ENCODE data around the gene CD28. TPM values are rescaled to one million over a fixed set of nuclear protein-coding genes. Genes with fewer than 3 reads are reported as not detected.
A peak's percentile ranks its signal among the peaks of the same experiment; 100 is the strongest.

Gene CD28
- total RNA-seq, 1 experiment from 2014 or later: not detected

DNA sequence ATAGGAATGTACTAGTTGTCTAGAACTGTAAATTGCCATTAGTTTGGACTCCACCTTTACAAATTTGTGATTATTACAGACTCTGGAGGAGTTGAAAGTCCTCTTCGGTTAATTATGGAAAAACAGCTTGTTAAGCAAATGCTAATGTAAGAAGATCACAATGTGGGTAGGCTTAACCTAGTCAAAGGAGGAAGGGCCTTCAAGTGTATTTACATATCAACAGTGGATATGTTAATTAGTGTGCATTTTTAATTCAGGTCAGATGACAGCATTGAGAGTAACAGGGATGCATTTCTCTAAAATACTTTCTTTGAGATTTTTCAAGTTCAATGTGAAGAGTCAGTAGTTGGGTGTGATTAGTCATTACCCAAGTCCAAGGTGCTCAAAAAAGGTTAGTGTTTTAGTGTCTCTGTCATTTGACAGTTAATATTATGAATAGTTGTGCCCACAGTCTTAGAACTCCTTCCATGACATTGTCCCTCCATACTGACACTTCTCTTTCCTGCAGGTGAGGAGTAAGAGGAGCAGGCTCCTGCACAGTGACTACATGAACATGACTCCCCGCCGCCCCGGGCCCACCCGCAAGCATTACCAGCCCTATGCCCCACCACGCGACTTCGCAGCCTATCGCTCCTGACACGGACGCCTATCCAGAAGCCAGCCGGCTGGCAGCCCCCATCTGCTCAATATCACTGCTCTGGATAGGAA, 28.0 kb downstream of the CD28 start:
- ChIA-PET CTCF (interaction anchor here (0.5 kb wide), 1 partner anchor 13 kb away, joined by 4 read pairs; no protein-coding TSS in a partner anchor), POLR2A (interaction anchor here (0.7 to 1.3 kb wide), 2 partner anchors 49 to 112 kb away, joined by 3 to 6 read pairs; no protein-coding TSS in a partner anchor)
- H3K4me3 Mint-ChIP-seq (ENCODE audit: unreplicated experiment): no peak overlapping the region
- no peak for DNase-seq (ENCODE audit: unreplicated experiment)
- BruUV-seq (replicated peaks): no TSS peak
- H3K4me1 Mint-ChIP-seq (ENCODE audit: insufficient read depth, unreplicated experiment): peaks cover 29% of the 10 kb centered on the region
- H3K27me3 Mint-ChIP-seq (ENCODE audit: insufficient read depth, unreplicated experiment): no peaks in the 10 kb centered on the region
- no peaks in the 10 kb centered on the region for H3K36me3 Mint-ChIP-seq (ENCODE audit: insufficient read depth, unreplicated experiment)
- H3K9me3 Mint-ChIP-seq (ENCODE audit: unreplicated experiment): no peaks in the 10 kb centered on the region
- peak overlapping the region; percentile 35 for H3K27ac Mint-ChIP-seq (ENCODE audit: low read depth, unreplicated experiment)
- TF ChIP-seq CTCF (IDR thresholded peaks at IDR 0.05; ENCODE audit: unreplicated experiment): no peak
- intact Hi-C loops (cut with micrococcal nuclease): no loop called here

DNA sequence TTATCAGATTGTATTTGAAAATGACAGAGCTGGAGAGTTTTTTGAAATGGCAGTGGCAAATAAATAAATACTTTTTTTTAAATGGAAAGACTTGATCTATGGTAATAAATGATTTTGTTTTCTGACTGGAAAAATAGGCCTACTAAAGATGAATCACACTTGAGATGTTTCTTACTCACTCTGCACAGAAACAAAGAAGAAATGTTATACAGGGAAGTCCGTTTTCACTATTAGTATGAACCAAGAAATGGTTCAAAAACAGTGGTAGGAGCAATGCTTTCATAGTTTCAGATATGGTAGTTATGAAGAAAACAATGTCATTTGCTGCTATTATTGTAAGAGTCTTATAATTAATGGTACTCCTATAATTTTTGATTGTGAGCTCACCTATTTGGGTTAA, 30.9 kb downstream of the CD28 start:
- BruUV-seq (replicated peaks): no TSS peak
- intact Hi-C loops (cut with micrococcal nuclease): no loop called here
- Mint-ChIP-seq H3K27me3 (ENCODE audit: insufficient read depth, unreplicated experiment) (no peaks in the 10 kb centered on the region), H3K4me1 (ENCODE audit: insufficient read depth, unreplicated experiment) (peaks cover 20% of the 10 kb centered on the region), H3K4me3 (ENCODE audit: unreplicated experiment) (no peak overlapping the region), H3K27ac (ENCODE audit: low read depth, unreplicated experiment) (peak overlapping the region; percentile 58), H3K36me3 (ENCODE audit: insufficient read depth, unreplicated experiment) (no peaks in the 10 kb centered on the region), H3K9me3 (ENCODE audit: unreplicated experiment) (peaks cover 4% of the 10 kb centered on the region)
- no peak for DNase-seq (ENCODE audit: unreplicated experiment)
- ChIA-PET CTCF (interaction anchor here (0.6 to 1.3 kb wide), 2 partner anchors 8 to 523 kb away, joined by 4 read pairs; no protein-coding TSS in a partner anchor), POLR2A (no interaction called here)
- TF ChIP-seq CTCF (IDR thresholded peaks at IDR 0.05; ENCODE audit: unreplicated experiment): no peak

DNA sequence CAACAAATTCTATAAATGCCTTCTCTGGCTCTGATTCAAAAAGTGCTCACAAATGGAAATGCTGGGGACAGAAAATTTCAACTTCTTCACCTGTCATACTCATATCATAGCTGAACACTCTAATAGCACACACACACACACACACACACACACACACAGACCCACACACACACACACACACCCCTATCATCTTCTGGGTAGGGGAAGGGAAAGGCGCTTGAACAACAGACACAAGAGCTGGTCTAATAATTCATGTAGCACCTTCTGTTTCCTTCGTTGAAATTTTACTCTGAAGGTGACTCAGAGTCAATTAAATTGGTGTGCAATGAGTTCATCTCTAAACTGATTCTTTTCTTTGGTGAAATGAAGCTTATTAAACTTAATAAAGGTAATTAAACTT, 32.9 kb downstream of the CD28 start:
- H3K4me3 Mint-ChIP-seq (ENCODE audit: unreplicated experiment): no peak overlapping the region
- DNase-seq (ENCODE audit: unreplicated experiment): no peak
- TF ChIP-seq CTCF (IDR thresholded peaks at IDR 0.05; ENCODE audit: unreplicated experiment): no peak
- BruUV-seq (replicated peaks): no TSS peak
- POLR2A ChIA-PET: interaction anchor here (0.7 to 2.3 kb wide), 7 partner anchors 8 to 204 kb away, joined by 3 to 14 read pairs (median 3); no protein-coding TSS in a partner anchor
- H3K27me3 Mint-ChIP-seq (ENCODE audit: insufficient read depth, unreplicated experiment): no peaks in the 10 kb centered on the region
- intact Hi-C loops (cut with micrococcal nuclease): no loop called here
- peaks cover 34% of the 10 kb centered on the region for H3K4me1 Mint-ChIP-seq (ENCODE audit: insufficient read depth, unreplicated experiment)
- CTCF ChIA-PET: interaction anchor here (0.6 to 1.4 kb wide), 3 partner anchors 51 to 1751 kb away, joined by 3 to 4 read pairs (median 3); no protein-coding TSS in a partner anchor
- H3K9me3 Mint-ChIP-seq (ENCODE audit: unreplicated experiment): peaks cover 6% of the 10 kb centered on the region
- H3K36me3 Mint-ChIP-seq (ENCODE audit: insufficient read depth, unreplicated experiment): no peaks in the 10 kb centered on the region
- no peak overlapping the region for H3K27ac Mint-ChIP-seq (ENCODE audit: low read depth, unreplicated experiment)

GRCh38 chr2:203740871-203741281, 34.4 kb downstream of the CD28 start:
- no peak for TF ChIP-seq CTCF (IDR thresholded peaks at IDR 0.05; ENCODE audit: unreplicated experiment)
- no peak overlapping the region for H3K4me3 Mint-ChIP-seq (ENCODE audit: unreplicated experiment)
- POLR2A ChIA-PET: interaction anchor here (0.7 to 2.3 kb wide), 2 partner anchors 9 to 56 kb away, joined by 3 to 14 read pairs; no protein-coding TSS in a partner anchor

More at GRCh38 chr2:203740871-203741281, 34.4 kb downstream of the CD28 start:
- peaks cover 40% of the 10 kb centered on the region for H3K4me1 Mint-ChIP-seq (ENCODE audit: insufficient read depth, unreplicated experiment)
- BruUV-seq (replicated peaks): no TSS peak
- CTCF ChIA-PET: interaction anchor here (0.6 to 1.3 kb wide), 6 partner anchors 9 to 285 kb away, joined by 3 to 5 read pairs (median 3); no protein-coding TSS in a partner anchor
- peak overlapping the region; percentile 36 for H3K27ac Mint-ChIP-seq (ENCODE audit: low read depth, unreplicated experiment)
- H3K36me3 Mint-ChIP-seq (ENCODE audit: insufficient read depth, unreplicated experiment): no peaks in the 10 kb centered on the region
- peaks cover 12% of the 10 kb centered on the region for H3K9me3 Mint-ChIP-seq (ENCODE audit: unreplicated experiment)
- H3K27me3 Mint-ChIP-seq (ENCODE audit: insufficient read depth, unreplicated experiment): no peaks in the 10 kb centered on the region
- DNase-seq (ENCODE audit: unreplicated experiment): peak; percentile 30
- intact Hi-C loops (cut with micrococcal nuclease): loop anchor here (5.0 kb wide), 1 partner anchor 54 kb away; no protein-coding TSS in a partner anchor
